NCI-H2171 treated with DMSO at 0.1 percent for 48 hours (cell line): ENCODE data around the gene C1D.
"Not testable (repeated sequence)": the region's sequence is repeated elsewhere in the genome, so short reads cannot be mapped to it uniquely, and the experiment has no call there.

ENCODE experiments used
- DNase-seq: peaks from one replicate; lab custom pipeline; 2025; lab: John Stamatoyannopoulos, UW

C1D gene

GRCh38 chr2:67999332-67999731, 63.5 kb downstream of the C1D start:
- DNase-seq: no peak

- no peak for DNase-seq
These were observed 64.9 kb downstream of the C1D start for GRCh38 chr2:67997903-67998302.

GRCh38 chr2:67997528-67997900, 65.3 kb downstream of the C1D start:
- DNase-seq: no peak

- no peak for DNase-seq
These were observed 65.9 kb downstream of the C1D start for GRCh38 chr2:67996772-67997527.

GRCh38 chr2:67994716-67995115, 68.1 kb downstream of the C1D start:
- no peak for DNase-seq

GRCh38 chr2:67994069-67994468, 68.7 kb downstream of the C1D start:
- DNase-seq: not testable (repeated sequence)

GRCh38 chr2:67993329-67993728, 69.5 kb downstream of the C1D start:
- no peak for DNase-seq

- DNase-seq: no peak
These were observed 71.3 kb downstream of the C1D start for GRCh38 chr2:67991456-67991855.
